ENCODE data around the gene AP3B2. TPM values are rescaled to one million over a fixed set of nuclear protein-coding genes. Genes with fewer than 3 reads are reported as not detected.
"Not testable (repeated sequence)": the region's sequence is repeated elsewhere in the genome, so short reads cannot be mapped to it uniquely, and the experiment has no call there.

AP3B2 gene
- total RNA-seq, 2 donors from 2014 or later: 0.10 TPM

DNA sequence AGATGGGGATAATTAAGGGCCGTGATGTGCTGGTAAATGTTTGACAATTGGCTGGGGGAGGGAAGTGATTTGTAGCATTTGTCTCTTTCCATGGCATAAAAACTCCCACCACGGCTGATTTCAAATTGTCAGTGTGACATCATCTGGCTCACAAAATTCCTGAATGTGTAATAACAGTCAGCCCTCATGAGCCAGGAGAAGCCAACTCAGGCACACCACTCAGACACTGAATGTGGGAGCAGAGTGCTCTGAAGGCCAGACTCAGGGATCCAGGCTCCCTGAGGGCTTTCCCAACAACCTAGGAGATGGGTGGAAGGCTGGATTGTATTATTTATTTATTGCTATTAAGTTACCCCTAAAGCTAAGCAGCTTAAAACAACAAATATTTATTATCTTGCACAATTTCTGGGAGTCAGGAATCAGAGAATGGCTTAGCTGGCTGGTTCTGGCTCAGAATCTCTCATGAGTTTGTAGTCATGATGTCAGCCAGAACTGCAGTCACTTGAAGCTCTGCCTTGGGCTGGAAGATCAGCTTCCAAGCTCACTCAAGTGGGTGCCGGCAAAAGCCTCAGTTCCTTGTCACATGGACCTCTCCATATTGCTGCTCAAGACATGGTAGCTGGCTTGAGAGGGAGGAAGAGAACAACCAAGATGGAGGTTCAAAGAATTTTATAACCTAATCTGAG, 56.0 kb downstream of the AP3B2 start:
- H3K9me3 ChIP-seq (ENCODE audit: control insufficient read depth, low read length, poor library complexity, severe bottlenecking): no peaks in the 10 kb centered on the region
- Mint-ChIP-seq H3K4me3 (no peak overlapping the region), H3K27ac (no peak overlapping the region), H3K36me3 (ENCODE audit: low read depth) (peaks cover 3% of the 10 kb centered on the region), H3K27me3 (peaks cover 69% of the 10 kb centered on the region), H3K4me1 (peaks cover 4% of the 10 kb centered on the region)
- ATAC-seq (no peak), DNase-seq (no peak)

DNA sequence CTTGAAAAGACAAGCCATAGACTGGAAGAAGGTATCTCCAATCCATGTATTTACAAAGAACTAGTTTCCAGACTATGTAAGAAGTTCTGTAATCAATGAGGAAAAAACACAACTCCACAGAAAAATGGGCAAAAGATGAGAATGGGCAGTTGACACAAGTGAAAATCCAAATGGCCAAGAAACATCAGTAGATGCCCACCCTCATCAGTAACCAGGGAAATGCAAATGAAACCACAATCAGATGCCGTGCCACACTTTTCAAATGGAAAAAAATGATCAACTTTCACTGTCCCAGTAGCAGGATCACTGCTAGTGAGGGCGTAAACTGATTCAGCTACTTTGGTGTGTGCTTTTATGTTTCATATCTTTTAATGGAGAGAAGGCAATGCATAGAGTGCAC, 58.0 kb downstream of the AP3B2 start:
- H3K36me3 Mint-ChIP-seq (ENCODE audit: low read depth): peaks cover 6% of the 10 kb centered on the region
- H3K9me3 ChIP-seq (ENCODE audit: control insufficient read depth, low read length, poor library complexity, severe bottlenecking): no peaks in the 10 kb centered on the region
- peaks cover 63% of the 10 kb centered on the region for H3K27me3 Mint-ChIP-seq
- peaks cover 9% of the 10 kb centered on the region for H3K4me1 Mint-ChIP-seq
- DNase-seq: no peak
- no peak overlapping the region for H3K4me3 Mint-ChIP-seq
- no peak overlapping the region for H3K27ac Mint-ChIP-seq
- no peak for ATAC-seq

DNA sequence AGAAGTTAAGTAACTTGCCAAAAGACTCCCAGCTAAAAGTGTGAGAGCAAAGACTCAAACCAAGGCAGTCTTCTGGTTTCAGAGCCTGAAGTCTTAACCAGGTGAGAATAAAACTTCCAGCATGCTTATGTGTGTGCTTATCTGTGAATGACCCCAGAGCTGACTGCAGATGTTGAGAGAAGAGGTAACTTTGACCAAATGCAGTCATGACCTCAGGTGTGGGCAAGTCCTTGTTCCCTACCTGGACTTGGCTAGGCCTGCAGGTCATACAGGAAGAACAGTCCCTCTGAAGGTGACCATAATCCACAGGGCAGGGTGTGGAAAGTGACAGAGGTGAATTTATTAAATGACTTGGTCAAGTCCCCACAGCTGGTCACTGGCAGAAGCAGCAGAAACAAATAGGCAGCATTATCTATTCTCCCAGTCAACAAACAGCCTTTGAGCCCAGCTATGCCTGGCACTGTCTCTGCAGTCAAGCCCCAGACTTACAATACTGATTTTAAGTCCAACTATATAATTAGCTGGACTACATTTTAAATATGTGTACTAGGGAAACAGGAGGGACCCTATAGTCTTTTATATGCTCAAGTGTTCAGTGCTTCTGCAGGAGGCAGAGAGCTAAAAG, 59.5 kb downstream of the AP3B2 start:
- Mint-ChIP-seq H3K36me3 (ENCODE audit: low read depth) (peaks cover 6% of the 10 kb centered on the region), H3K4me3 (no peak overlapping the region), H3K27ac (no peak overlapping the region), H3K27me3 (peaks cover 61% of the 10 kb centered on the region), H3K4me1 (peaks cover 11% of the 10 kb centered on the region)
- H3K9me3 ChIP-seq (ENCODE audit: control insufficient read depth, low read length, poor library complexity, severe bottlenecking): no peaks in the 10 kb centered on the region
- ATAC-seq (no peak), DNase-seq (no peak)

DNA sequence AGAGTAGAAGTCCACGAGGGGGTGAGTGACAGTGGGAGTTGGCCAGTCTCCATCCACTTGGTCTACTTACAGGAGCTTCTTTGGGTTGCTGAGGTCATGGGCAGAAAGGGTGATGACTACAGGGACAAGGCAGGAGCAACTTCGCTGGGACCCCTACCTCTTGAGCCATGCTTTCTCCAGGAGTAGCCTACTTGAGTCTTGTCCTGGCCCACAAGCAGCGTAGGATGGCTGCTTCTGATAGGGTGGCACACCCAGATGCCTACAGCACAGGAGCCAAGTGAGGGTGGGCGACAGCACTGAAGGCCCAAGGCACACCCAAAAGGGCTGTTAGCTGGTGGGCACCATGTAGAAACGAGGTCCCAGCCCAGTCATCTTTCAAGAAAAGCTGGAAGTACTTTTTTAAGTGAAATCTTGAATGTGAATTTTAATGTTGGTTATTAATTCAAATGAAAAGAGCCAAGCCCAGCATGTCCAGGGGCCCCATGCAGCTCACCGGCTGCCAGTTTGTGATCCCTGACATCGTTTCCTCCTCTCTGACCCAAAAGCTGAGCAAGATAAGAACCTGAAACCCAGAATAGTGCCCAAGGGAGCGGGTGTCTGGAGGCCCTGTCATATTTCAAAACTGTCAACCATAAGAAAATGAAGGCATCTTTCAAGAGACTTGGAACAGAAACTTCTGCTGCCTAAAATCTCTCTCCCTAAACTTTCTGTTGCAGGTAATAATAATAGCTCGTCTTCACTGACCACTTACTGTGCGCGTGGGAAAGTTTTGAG, 60.3 kb downstream of the AP3B2 start:
- Mint-ChIP-seq H3K27me3 (peaks cover 68% of the 10 kb centered on the region), H3K27ac (no peak overlapping the region), H3K36me3 (ENCODE audit: low read depth) (peaks cover 6% of the 10 kb centered on the region), H3K4me1 (peaks cover 11% of the 10 kb centered on the region), H3K4me3 (peak overlapping the region; percentile 80)
- ATAC-seq (no peak), DNase-seq (no peak)
- H3K9me3 ChIP-seq (ENCODE audit: control insufficient read depth, low read length, poor library complexity, severe bottlenecking): no peaks in the 10 kb centered on the region

DNA sequence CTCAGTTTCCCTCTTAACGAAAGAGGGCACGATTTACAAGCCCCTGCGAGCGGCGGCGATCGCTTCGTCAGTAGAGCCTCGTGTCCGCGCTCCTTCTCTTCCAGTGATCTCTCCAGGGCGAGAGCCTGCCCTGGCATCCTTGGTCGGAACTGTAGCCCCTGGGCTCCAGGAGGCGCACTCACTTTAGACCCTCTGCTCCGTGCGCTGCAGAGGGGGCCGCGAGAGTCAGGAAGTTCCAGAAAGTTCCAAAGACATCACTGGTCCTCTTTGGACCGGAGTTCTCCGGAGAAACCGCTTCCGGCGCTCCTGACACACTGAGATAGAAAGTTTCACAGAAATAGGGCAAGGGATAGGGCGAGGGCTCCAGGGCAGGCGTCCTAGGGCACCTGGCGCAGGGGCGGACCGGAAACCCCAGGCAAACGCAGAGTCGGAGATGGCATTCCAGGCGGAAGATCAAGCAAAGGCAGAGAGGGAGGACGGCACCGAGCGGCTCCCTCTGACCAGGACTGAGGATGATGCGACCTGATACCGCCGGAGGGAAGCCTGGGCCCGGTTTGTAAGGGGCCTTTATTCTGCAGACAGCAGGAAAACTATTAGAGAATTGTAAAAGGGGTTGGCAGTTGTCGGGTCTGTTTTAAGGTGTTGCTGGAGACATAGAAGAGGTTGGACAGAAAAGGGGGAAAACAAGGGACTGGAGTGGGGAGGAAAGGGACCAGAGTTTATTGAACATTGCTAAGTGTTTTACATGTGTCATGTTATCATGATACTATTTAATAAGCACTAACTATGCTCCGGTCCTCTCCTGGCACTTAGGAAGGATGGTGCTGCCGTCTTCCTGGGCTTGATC, 61.2 kb downstream of the AP3B2 start:
- Mint-ChIP-seq H3K36me3 (ENCODE audit: low read depth) (peaks cover 6% of the 10 kb centered on the region), H3K27me3 (peaks cover 68% of the 10 kb centered on the region), H3K4me1 (peaks cover 11% of the 10 kb centered on the region), H3K4me3 (peak overlapping the region; percentile 80), H3K27ac (no peak overlapping the region)
- no peaks in the 10 kb centered on the region for H3K9me3 ChIP-seq (ENCODE audit: control insufficient read depth, low read length, poor library complexity, severe bottlenecking)
- ATAC-seq (no peak), DNase-seq (no peak)

DNA sequence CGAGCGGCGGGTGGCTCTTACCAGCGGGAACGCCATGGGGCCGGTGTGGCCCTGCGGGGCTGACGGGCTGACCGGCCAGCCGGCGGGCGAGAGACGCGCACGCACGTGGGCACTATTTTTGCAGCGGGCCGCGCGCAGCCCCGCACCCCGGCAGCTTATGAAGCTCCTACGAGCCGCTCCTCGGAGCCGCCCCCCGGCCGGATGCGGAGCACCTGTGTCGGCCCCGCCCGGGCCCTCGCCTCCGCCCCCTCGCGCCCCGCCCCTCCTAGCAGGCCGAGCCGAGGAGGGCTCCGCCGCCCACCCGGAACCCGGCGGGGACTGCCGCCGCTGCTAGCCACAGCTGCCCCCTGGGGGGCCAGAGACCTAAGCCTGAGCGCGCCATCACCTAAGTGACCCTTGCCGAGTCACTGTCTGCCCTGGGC, 61.8 kb downstream of the AP3B2 start:
- no peak overlapping the region for H3K27ac Mint-ChIP-seq
- DNase-seq: peak in 2 of 3 donors; percentile 20 to 23
- peaks cover 11% of the 10 kb centered on the region for H3K4me1 Mint-ChIP-seq
- peaks cover 65% of the 10 kb centered on the region for H3K27me3 Mint-ChIP-seq
- peaks cover 6% of the 10 kb centered on the region for H3K36me3 Mint-ChIP-seq (ENCODE audit: low read depth)
- ATAC-seq: peak; percentile 72
- no peaks in the 10 kb centered on the region for H3K9me3 ChIP-seq (ENCODE audit: control insufficient read depth, low read length, poor library complexity, severe bottlenecking)
- peak overlapping the region; percentile 80 for H3K4me3 Mint-ChIP-seq

DNA sequence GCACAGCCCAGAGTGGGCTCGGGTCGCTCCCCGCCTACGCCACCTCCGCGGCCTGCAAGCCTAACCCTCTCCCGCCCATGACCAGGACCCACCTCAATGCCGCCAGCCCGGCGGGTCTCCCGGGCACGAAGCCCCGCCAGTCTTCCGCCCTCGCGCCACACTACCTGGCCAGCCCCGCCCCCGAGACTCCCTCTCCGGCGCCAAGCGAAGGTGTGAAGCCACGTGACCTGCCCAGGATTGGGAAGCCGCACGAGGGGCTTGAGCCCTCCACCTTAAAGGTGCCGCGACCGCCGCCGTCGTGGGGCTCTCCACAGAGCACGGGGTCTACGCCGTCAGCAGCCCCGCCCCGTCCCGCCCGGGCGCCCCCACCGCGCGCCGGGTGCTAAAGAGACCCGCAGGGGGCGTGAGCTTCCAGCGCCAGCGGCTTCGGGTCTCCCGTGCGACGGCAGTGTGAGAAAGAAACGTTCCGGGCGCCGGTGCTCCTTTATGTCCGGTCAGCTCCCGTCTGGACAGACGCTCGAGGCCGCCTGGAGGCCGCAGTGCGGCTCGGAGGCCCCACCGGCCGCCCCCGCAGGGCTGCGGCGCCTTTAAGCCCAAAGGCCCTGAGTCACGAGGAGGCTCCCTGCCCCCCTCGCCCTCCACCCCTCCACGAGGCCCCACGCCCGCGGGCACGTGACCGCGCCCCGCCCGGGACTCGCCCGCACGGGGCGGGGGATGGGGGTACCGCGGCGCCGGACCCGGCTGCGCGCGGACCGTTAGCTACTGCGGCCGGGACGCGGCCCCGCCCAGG, 62.4 kb downstream of the AP3B2 start, which contains the start of gene CPEB1:
CPEB1 (minus strand) TSS at position 319 of the 790 bp plus-strand sequence. CDS start 18,904 bp downstream, outside the sequence.
- peaks cover 11% of the 10 kb centered on the region for H3K4me1 Mint-ChIP-seq
- H3K27me3 Mint-ChIP-seq: peaks cover 65% of the 10 kb centered on the region
- no peak within 1 kb of the TSS for H3K27ac Mint-ChIP-seq
- H3K9me3 ChIP-seq (ENCODE audit: control insufficient read depth, low read length, poor library complexity, severe bottlenecking): no peaks in the 10 kb centered on the region
- DNase-seq: no peak
- H3K36me3 Mint-ChIP-seq (ENCODE audit: low read depth): peaks cover 4% of the 10 kb centered on the region
- peak; percentile 68 for ATAC-seq
- peak within 1 kb of the TSS; percentile 80 for H3K4me3 Mint-ChIP-seq

DNA sequence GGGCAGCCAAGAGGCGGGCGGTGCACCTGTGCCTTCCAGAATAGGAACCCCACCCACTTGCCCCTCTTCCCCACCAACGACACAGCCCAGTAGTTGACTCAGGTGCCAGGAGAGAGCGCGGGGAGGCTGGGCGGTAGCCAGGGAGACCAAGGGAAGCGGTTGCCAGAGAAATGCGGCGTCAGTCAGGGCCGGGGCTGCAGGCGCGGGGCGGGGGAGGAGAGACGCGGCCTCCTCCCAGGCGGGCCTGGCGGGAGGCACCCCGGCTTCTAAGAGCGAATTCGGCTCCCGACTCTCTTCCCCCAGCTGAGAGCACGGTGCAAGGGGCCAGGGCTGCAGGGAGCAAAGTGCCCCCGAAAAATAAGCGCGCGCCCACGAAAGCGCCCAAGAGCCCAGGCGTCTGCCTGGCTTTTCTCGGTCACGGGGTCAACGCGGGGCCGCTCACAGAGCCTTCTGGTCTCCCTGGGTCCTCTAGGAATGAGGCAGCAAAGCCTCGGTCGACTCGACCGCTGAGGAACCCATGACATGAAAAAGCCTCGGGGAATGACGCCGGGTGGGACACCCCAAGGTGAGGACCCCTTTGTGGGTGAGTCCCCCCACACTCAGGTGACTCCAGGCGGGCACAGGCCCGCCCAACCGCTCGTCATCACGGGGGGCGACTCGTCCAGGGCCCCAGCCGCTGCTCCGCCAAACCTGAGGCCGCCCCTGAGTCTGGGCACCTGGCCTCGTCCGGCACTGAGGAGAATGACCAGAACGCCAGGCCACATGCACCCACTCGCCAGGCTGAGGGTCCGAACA, 63.2 kb downstream of the AP3B2 start:
- no peak for ATAC-seq
- no peak for DNase-seq
- no peak overlapping the region for H3K27ac Mint-ChIP-seq
- H3K4me1 Mint-ChIP-seq: peaks cover 11% of the 10 kb centered on the region
- peaks cover 67% of the 10 kb centered on the region for H3K27me3 Mint-ChIP-seq
- H3K4me3 Mint-ChIP-seq: peak overlapping the region; percentile 79
- peaks cover 4% of the 10 kb centered on the region for H3K36me3 Mint-ChIP-seq (ENCODE audit: low read depth)
- H3K9me3 ChIP-seq (ENCODE audit: control insufficient read depth, low read length, poor library complexity, severe bottlenecking): no peaks in the 10 kb centered on the region

DNA sequence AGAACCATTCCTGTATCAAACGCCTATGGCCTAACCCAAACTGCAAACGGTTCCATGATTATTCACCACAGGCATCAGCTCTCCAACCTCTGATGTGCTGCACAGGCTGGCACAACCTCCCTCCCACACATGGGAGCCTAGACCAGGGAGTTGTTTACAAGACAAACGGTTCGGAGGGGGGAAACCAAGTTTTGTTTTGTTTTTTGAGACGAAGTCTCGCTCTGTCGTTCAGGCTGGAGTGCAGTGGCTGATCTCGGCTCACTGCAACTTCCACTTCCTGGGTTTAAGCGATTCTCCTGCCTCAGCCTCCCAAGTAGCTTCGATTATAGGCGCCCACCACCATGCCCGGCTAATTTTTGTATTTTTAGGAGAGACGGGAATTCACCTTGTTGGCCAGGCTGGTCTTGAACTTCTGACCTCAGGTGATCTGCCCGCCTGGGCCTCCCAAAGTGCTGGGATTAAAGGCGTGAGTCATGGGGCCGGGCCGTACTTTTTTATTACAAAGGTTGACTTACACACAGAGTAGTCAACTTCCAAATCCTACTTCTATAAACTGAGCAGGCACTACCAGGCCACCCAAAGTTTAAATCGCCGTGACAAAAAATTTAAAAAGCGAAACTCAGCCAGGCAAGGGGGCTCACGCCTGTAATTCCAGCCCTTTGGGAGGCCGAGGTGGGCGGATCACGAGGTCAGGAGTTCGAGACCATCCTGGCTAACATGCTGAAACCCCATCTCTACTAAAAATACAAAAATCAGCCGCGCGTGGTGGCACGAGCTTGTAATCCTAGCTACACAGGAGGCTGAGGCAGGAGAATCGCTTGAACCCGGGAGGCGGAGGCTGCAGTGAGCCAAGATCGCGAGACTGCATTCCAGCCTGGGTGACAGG, 64.5 kb downstream of the AP3B2 start:
- not testable (repeated sequence) for H3K4me3 Mint-ChIP-seq; H3K27ac Mint-ChIP-seq; H3K36me3 Mint-ChIP-seq (ENCODE audit: low read depth); H3K9me3 ChIP-seq (ENCODE audit: control insufficient read depth, low read length, poor library complexity, severe bottlenecking); ATAC-seq; DNase-seq
- peaks cover 68% of the 10 kb centered on the region for H3K27me3 Mint-ChIP-seq
- peaks cover 11% of the 10 kb centered on the region for H3K4me1 Mint-ChIP-seq

DNA sequence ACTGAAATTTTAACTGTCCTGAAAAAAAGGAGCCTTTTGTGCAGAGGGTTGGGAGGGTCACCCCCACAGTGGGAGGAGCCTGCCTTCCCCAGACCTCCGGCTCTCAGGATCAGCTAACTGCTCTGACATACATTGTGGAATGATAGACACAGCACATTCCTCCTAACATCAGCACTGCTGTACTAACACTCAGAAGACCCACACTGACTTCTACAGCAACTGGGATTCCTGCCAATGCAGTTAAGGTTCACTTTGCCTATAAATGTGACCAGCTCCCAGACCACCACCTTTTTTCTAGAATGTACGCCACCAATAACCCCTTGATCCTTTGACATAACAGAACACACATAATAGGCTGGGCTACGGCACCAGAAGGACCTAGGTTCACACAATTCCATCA, 65.7 kb downstream of the AP3B2 start:
- H3K36me3 Mint-ChIP-seq (ENCODE audit: low read depth): peaks cover 4% of the 10 kb centered on the region
- H3K27me3 Mint-ChIP-seq: peaks cover 72% of the 10 kb centered on the region
- H3K4me1 Mint-ChIP-seq: peaks cover 12% of the 10 kb centered on the region
- peak overlapping the region; percentile 21 for H3K4me3 Mint-ChIP-seq
- no peak for DNase-seq
- H3K27ac Mint-ChIP-seq: no peak overlapping the region
- ATAC-seq: no peak
- no peaks in the 10 kb centered on the region for H3K9me3 ChIP-seq (ENCODE audit: control insufficient read depth, low read length, poor library complexity, severe bottlenecking)

DNA sequence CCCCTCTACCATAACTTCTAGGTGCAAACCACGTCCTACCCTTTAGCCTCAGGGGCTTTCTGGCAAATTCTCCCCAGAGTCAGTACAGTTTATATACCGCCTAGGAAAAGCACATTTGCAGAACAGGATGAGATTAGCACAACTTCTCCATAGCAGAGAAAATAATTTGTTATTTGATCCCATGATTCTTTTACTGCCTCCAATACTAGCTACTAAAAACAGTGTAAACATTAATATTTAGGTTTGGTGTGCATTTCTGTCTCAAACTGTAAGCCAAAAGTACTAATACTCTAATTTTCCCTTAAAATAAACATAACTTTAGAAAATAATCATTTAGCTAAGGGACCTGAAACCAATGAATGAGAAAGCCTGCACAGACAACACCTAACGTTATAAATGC, 67.0 kb downstream of the AP3B2 start:
- no peaks in the 10 kb centered on the region for H3K9me3 ChIP-seq (ENCODE audit: control insufficient read depth, low read length, poor library complexity, severe bottlenecking)
- H3K36me3 Mint-ChIP-seq (ENCODE audit: low read depth): no peaks in the 10 kb centered on the region
- H3K4me1 Mint-ChIP-seq: peaks cover 5% of the 10 kb centered on the region
- H3K27ac Mint-ChIP-seq: no peak overlapping the region
- DNase-seq (no peak), ATAC-seq (no peak)
- H3K4me3 Mint-ChIP-seq: no peak overlapping the region
- H3K27me3 Mint-ChIP-seq: peaks cover 72% of the 10 kb centered on the region
